Posterior cingulate gyrus (tissue), 11 donors: ENCODE data around the gene TMEM260.
A peak's percentile ranks its signal among the peaks of the same experiment; 100 is the strongest.
"Not testable (repeated sequence)": the region's sequence is repeated elsewhere in the genome, so short reads cannot be mapped to it uniquely, and the experiment has no call there.

Experiments
- DNase-seq, 10 donors: peaks; one replicate each; pipeline versions ENCODE4 v3.0.0 to v3.0.0-alpha.2; 2020 to 2021; ENCODE audit warnings: mixed read lengths in 3 of 10
- intact Hi-C: fragments of 100-400 bp; cut with DNase I; formaldehyde crosslinking; loops from one replicate; pipeline ENCODE4 v1.15.1; 2023

The TMEM260 gene

GRCh38 chr14:56594428-56594827 is 14.8 kb downstream of the TMEM260 start:
- no peak for DNase-seq
- intact Hi-C loops = no loop called here

GRCh38 chr14:56598519-56598918 is 18.9 kb downstream of the TMEM260 start:
- DNase-seq = no peak
- intact Hi-C loops = no loop called here

GRCh38 chr14:56603648-56604047 is 24.1 kb downstream of the TMEM260 start:
- intact Hi-C loops = no loop called here
- peak in 3 of 10 donors; percentile 8 to 14 (median 9) for DNase-seq

GRCh38 chr14:56608689-56609088 is 29.1 kb downstream of the TMEM260 start:
- intact Hi-C loops = no loop called here
- no peak for DNase-seq

GRCh38 chr14:56611663-56612062 is 32.1 kb downstream of the TMEM260 start:
- intact Hi-C loops, DNase-seq: not testable (repeated sequence)

GRCh38 chr14:56617084-56617483 is 37.5 kb downstream of the TMEM260 start:
- no peak for DNase-seq
- intact Hi-C loops = no loop called here

GRCh38 chr14:56630707-56631106 is 51.1 kb downstream of the TMEM260 start:
- intact Hi-C loops = no loop called here
- no peak for DNase-seq

- DNase-seq = peak in 2 of 10 donors; percentile 34 to 38
- intact Hi-C loops = no loop called here
Measured at GRCh38 chr14:56632195-56632594, 52.6 kb downstream of the TMEM260 start.

GRCh38 chr14:56633544-56633943 is 53.9 kb downstream of the TMEM260 start:
- intact Hi-C loops = no loop called here
- no peak for DNase-seq

GRCh38 chr14:56635041-56635440 is 55.4 kb downstream of the TMEM260 start:
- DNase-seq = no peak
- intact Hi-C loops = no loop called here

- no peak for DNase-seq
- intact Hi-C loops = no loop called here
Measured at GRCh38 chr14:56647493-56647892, 67.9 kb downstream of the TMEM260 start.

GRCh38 chr14:56648508-56649301 is 69.1 kb downstream of the TMEM260 start:
- intact Hi-C loops = no loop called here
- DNase-seq = no peak

GRCh38 chr14:56649382-56649781 is 69.8 kb downstream of the TMEM260 start:
- no peak for DNase-seq
- intact Hi-C loops = no loop called here

GRCh38 chr14:56650048-56650447 is 70.5 kb downstream of the TMEM260 start:
- DNase-seq = peak in 2 of 10 donors; percentile 13 to 16
- intact Hi-C loops = no loop called here

- DNase-seq = no peak
- intact Hi-C loops = no loop called here
Measured at GRCh38 chr14:56650979-56651378, 71.4 kb downstream of the TMEM260 start.

GRCh38 chr14:56657604-56658003 is 78.0 kb downstream of the TMEM260 start:
- intact Hi-C loops = no loop called here
- no peak for DNase-seq

GRCh38 chr14:56659378-56659777 is 79.8 kb downstream of the TMEM260 start:
- intact Hi-C loops = no loop called here
- peak in 1 of 10 donors; percentile 66 for DNase-seq

GRCh38 chr14:56659964-56660551 is 80.5 kb downstream of the TMEM260 start:
- no peak for DNase-seq
- intact Hi-C loops = loop anchor here (2.0 kb wide), 1 partner anchor 657 kb away; no protein-coding TSS in a partner anchor

GRCh38 chr14:56660677-56661389 is 81.2 kb downstream of the TMEM260 start:
- intact Hi-C loops = loop anchor here (2.0 kb wide), 1 partner anchor 656 kb away; no protein-coding TSS in a partner anchor
- no peak for DNase-seq

- intact Hi-C loops = loop anchor here (2.0 kb wide), 1 partner anchor 655 kb away; no protein-coding TSS in a partner anchor
- no peak for DNase-seq
Measured at GRCh38 chr14:56661478-56661877, 81.9 kb downstream of the TMEM260 start.

GRCh38 chr14:56664811-56665421 is 85.3 kb downstream of the TMEM260 start:
- intact Hi-C loops = no loop called here

More at GRCh38 chr14:56664811-56665421, 85.3 kb downstream of the TMEM260 start:
- no peak for DNase-seq
